K562 (cell line): Measurements from ENCODE around the gene HDAC10. TPM values are rescaled to one million over a fixed set of nuclear protein-coding genes. Genes with fewer than 3 reads are reported as not detected.

ENCODE experiments used
- ARID1B ChIP-seq: fragments of 450-650 bp; IDR thresholded peaks from 2 replicates; pipeline ENCODE4 v1.6.1; 2016; ENCODE audit warnings: antibody characterized with exemption, mild to moderate bottlenecking, inconsistent platforms
- CCNT2 ChIP-seq: IDR thresholded peaks from 2 replicates; pipeline ENCODE4 v1.6.1; 2011; ENCODE audit warnings: borderline replicate concordance, low read depth, mild to moderate bottlenecking, moderate library complexity, mixed read lengths, low read length; ENCODE audit not compliant: insufficient read length; ENCODE audit errors: extremely low read depth
- E2F1 ChIP-seq: sonication (generic); formaldehyde crosslinking; IDR thresholded peaks from 2 replicates; pipeline ENCODE4 v1.8.1; 2023; ENCODE audit warnings: mild to moderate bottlenecking, missing genetic modification reagents, moderate library complexity
- GABPA ChIP-seq: fragments of 200-800 bp; sonication (Bioruptor generic); conservative IDR thresholded peaks from 2 replicates; pipeline ENCODE4 v1.6.1; 2016; ENCODE audit warnings: low read depth, missing genetic modification characterization, missing compliant biosample characterization
- GABPB1 ChIP-seq: sonication (generic); formaldehyde crosslinking; IDR thresholded peaks from 2 replicates; pipeline ENCODE4 v1.8.0; 2022; ENCODE audit warnings: mild to moderate bottlenecking, missing genetic modification reagents
- NR2C2 ChIP-seq, 2 experiments: fragments of 200-800 bp in 1 of 2; sonication (Bioruptor generic) in 1 of 2; sonication (generic) in 1 of 2; formaldehyde crosslinking in 1 of 2; IDR thresholded peaks; 2 replicates each; pipeline versions ENCODE4 v1.6.1 to v1.8.0; 2016 to 2022; ENCODE audit warnings: mild to moderate bottlenecking in 1 of 2, missing compliant biosample characterization in 1 of 2, missing genetic modification characterization in 1 of 2, missing genetic modification reagents in 1 of 2
- USF2 ChIP-seq: sonication (generic); formaldehyde crosslinking; IDR thresholded peaks from 2 replicates; pipeline ENCODE4 v1.5.0; 2020; ENCODE audit warnings: missing genetic modification reagents
- ZBTB7A ChIP-seq: IDR thresholded peaks from 2 replicates; pipeline ENCODE4 v1.6.1; 2011; ENCODE audit warnings: low read depth, mild to moderate bottlenecking, low read length, moderate library complexity, borderline replicate concordance; ENCODE audit not compliant: control insufficient read depth
- ZNF444 ChIP-seq: fragments of 250-450 bp; sonication (Bioruptor Pico); IDR thresholded peaks from 2 replicates; pipeline ENCODE4 v1.4.0; 2020; ENCODE audit warnings: mild to moderate bottlenecking, moderate library complexity
- polyA plus RNA-seq, 8 experiments: library from polyadenylated mRNA; depleted of rRNA in 4 of 8; stranded (reverse) in 5 of 8; unstranded in 3 of 8; fragments of >200 nt; fragmentation: Nextera tagmentation in 2 of 8; fragmentation: Illumina TruSeq in 1 of 8; extraction: Ambion mirVana in 2 of 8; extraction: Trizol in 1 of 8; gene quantifications; 2 replicates each; pipeline versions ENCODE4 v1.2.1 to v1.2.3, GENCODE V29; 2011 to 2014; ENCODE audit warnings: inconsistent platforms in 1 of 8, missing spikeins in 1 of 8
- total RNA-seq, 7 experiments: library from RNA; depleted of rRNA in 6 of 7; stranded (reverse); fragments of >200 nt in 6 of 7; fragmentation: Illumina TruSeq in 2 of 7; extraction: Trizol in 2 of 7; gene quantifications; 2 replicates each; pipeline versions ENCODE4 v1.2.1 to v1.2.3, GENCODE V29; 2011 to 2021; ENCODE audit warnings: low replicate concordance in 1 of 7
- TF ChIP-seq, protein P1 (sequence below), 3 experiments: fragments of 200-800 bp in 1 of 3; sonication (Bioruptor generic) in 1 of 3; sonication (generic) in 1 of 3; formaldehyde crosslinking in 1 of 3; IDR thresholded peaks; 2 replicates each; pipeline versions ENCODE4 v1.6.1 to v1.8.0; 2016 to 2022; ENCODE audit warnings: mild to moderate bottlenecking in 2 of 3, missing compliant biosample characterization in 2 of 3, missing genetic modification characterization in 2 of 3, missing genetic modification reagents in 1 of 3
- TF ChIP-seq, protein P2 (sequence below): fragments of 450-650 bp; IDR thresholded peaks from one replicate; pipeline ENCODE4 v1.6.1; 2018; ENCODE audit warnings: mild to moderate bottlenecking, moderate library complexity; ENCODE audit not compliant: partially characterized antibody
- TF ChIP-seq, protein P3 (sequence below): sonication (generic); formaldehyde crosslinking; IDR thresholded peaks from 2 replicates; pipeline ENCODE4 v1.8.1; 2023; ENCODE audit warnings: mild to moderate bottlenecking, missing genetic modification reagents

HDAC10 gene
- total and polyA plus RNA-seq, 9 of the 15 experiments (the other 6 are each of a cell fraction or from before 2014, with no cell fraction given), result 0.10 to 44.2 (median 6.5) TPM

DNA sequence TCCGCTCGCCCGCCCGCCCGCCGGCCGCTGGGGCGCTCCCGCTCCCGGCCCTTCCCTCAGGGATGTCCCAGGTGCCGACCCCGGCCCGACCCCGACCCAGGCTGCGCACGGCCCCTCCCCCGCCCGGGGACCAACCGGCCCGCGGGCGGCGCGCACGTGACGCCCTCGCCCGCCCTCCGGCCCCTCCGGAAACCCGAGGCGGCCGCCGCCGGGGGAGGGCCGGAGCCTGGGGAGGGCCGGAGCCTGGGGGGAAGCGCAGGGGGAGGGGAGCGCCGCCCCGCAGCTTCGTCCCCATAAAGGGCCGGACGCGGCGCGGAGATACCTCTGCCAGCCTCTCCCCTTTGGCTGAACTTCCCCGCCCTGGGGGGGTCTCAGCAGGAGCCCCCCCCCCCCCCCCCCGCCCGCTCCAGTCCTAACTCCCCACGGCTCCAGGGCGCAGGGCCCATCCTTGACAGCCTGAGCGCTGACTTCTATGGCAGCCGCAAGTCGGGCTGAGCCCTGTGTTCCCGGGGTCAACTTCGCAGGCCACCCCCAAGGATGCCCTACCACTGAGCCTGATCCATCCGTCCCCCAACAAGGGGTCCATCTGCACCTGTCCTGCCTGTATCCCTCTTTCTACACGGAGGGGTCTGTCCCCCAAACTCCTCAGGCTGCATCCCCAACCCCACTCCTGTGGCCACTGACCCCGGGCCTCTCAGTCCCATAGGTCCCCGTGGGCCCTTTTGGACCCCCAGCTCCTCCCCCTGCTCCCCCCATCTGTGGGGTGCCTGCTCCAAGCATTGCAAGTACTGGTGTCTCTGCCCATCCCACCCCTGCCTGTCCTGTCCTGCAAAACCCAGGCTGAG, 10.8 kb upstream of the HDAC10 start, which contains the start of gene MAPK12 (continued):
- TF ChIP-seq, protein P1, sequence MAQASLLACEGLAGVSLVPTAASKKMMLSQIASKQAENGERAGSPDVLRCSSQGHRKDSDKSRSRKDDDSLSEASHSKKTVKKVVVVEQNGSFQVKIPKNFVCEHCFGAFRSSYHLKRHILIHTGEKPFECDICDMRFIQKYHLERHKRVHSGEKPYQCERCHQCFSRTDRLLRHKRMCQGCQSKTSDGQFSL (CRISPR knock-in tag; IDR thresholded peaks at IDR 0.05), result no peak
- TF ChIP-seq, protein P1 (tag; IDR thresholded peaks at IDR 0.05), result 0 out of 4 replicates have a peak, but pooled peaks of 1 of the 2 experiments have one; percentile 20
- no peak for TF ChIP-seq ARID1B
- TF ChIP-seq, protein P2, sequence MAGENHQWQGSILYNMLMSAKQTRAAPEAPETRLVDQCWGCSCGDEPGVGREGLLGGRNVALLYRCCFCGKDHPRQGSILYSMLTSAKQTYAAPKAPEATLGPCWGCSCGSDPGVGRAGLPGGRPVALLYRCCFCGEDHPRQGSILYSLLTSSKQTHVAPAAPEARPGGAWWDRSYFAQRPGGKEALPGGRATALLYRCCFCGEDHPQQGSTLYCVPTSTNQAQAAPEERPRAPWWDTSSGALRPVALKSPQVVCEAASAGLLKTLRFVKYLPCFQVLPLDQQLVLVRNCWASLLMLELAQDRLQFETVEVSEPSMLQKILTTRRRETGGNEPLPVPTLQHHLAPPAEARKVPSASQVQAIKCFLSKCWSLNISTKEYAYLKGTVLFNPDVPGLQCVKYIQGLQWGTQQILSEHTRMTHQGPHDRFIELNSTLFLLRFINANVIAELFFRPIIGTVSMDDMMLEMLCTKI, result no peak
- peak; percentile 86; the same call in 1 of the 2 replicates for TF ChIP-seq ZBTB7A
- TF ChIP-seq, protein P3, sequence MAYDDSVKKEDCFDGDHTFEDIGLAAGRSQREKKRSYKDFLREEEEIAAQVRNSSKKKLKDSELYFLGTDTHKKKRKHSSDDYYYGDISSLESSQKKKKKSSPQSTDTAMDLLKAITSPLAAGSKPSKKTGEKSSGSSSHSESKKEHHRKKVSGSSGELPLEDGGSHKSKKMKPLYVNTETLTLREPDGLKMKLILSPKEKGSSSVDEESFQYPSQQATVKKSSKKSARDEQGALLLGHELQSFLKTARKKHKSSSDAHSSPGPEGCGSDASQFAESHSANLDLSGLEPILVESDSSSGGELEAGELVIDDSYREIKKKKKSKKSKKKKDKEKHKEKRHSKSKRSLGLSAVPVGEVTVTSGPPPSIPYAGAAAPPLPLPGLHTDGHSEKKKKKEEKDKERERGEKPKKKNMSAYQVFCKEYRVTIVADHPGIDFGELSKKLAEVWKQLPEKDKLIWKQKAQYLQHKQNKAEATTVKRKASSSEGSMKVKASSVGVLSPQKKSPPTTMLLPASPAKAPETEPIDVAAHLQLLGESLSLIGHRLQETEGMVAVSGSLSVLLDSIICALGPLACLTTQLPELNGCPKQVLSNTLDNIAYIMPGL (CRISPR knock-in tag), result no peak
- peak; percentile 42 for TF ChIP-seq GABPA (tag)
- no peak for TF ChIP-seq NR2C2 (CRISPR knock-in tag; IDR thresholded peaks at IDR 0.05)
- peak; percentile 45; the same call in 1 of the 2 replicates for TF ChIP-seq NR2C2 (tag; IDR thresholded peaks at IDR 0.05)
- TF ChIP-seq GABPB1, result no peak
- TF ChIP-seq USF2 (CRISPR knock-in tag), result peak; percentile 66
- peak; percentile 22 for TF ChIP-seq CCNT2
- no peak for TF ChIP-seq E2F1
- 0 out of 2 replicates have a peak, but pooled peaks have one; percentile 64 for TF ChIP-seq ZNF444 (CRISPR knock-in tag)
- TF ChIP-seq, all 486 proteins: peak for 16
